HS-5 (cell line): Measurements from ENCODE around the gene CEACAM1.
"Not testable (repeated sequence)": the region's sequence is repeated elsewhere in the genome, so short reads cannot be mapped to it uniquely, and the experiment has no call there.

Source experiments
- DNase-seq: peaks from one replicate; pipeline ENCODE4 v3.0.0-alpha.2; 2012; ENCODE audit warnings: low read depth

Gene CEACAM1

DNA sequence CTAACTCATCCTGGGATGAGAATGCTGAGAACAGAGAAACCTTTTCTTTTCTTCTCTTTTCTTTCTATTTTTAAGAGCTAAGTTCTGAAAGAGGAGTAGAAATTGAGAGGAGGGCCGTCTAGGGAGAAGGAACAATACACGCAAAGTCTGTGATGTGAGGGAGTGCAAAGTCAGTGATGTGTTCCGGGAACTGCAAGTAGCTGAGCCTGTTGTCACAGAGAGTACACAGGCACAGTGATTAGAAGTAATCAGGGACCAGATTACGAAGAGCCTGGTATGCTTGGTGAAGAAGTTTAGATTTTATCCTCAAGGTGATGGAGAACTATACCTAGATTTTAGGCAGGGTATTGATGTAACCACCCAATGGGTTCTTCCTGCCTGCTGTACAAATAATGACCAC is 53.5 kb downstream of the CEACAM1 start:
- DNase-seq: no peak

DNA sequence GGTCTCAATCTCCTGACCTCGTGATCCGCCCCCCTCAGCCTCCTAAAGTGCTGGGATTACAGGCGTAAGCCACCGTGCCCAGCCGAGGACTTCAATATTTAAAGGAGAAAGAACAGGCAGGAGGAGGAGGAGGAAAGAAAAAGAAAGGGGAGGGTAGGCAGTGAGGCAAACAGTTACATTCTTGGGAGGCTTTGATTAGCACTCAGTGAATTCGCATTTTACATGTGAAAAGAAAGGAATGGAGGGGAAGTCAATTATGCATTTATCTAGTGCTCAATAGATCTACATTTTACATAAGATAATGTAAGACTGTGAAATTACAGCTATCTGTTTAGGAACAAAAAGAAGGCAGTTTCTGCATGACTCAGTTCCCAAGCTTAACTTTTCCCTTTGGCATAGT is 54.6 kb downstream of the CEACAM1 start:
- DNase-seq: no peak

DNA sequence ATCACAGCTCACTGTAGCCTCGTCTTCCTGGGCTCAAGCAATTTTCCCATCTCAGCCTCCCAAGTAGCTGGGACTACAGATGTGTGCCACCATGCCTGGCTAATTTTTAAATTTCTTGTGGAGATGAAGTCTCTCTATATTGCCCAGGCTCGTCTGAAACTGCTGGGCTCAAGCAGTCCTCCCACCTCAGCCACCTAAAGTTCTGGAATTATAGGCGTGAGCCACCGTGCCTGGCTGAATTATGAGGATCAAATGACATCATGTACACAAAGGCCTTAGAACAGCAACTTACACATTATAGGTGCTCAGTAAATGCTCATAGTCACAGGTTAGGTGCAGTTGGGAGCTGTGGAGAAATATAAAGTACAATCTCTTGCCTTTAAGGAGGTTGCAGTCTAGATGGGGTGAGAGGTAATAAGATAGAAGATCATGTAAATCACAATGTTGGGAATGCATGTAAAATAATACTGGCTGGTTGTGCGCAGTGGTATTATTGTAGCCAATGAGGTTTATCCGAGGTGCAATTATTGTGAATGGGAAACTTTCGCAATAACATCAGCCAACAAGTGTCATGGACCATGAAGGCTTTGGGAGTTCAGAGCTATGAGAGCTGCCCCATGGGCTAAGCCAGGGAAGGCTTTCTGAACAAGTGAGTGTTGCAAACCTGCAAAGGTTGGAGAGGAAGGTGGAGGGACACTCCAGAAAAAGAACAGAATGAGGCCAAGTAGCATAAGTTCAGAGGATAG is 55.7 kb downstream of the CEACAM1 start:
- no peak for DNase-seq

DNA sequence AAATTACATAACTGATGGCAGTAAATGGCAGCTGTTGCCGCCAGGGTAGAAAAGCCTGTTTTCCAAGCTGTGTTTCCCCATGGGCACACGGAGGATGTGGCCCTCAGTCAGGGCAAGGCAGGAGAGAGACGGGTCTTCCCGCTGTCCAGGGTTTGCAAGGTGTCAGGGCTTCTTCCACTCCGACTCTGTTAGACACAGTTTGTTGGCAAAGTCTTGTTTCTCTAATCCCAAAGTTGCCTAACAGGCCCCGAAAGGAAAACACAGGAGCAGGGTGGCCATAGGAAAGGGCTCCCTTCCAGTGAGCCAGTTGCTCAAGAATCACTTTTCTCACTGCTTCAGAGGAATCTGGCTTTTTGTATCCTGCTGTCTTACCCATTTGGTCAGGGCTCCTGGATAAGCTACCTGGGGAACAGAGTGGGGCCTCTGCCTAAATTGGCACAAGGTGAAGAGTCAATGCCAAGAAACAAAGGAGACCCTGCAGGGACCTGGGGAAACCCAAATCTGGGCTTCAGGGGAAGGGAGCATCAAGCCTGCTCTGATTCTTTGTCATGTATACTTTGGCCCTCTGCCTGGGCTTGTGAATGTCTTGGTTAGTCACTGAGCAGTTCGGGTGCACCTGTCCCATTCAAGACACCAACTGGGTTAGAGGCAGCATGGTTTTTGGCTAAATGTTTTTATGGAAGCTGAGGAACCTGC is 56.6 kb downstream of the CEACAM1 start:
- no peak for DNase-seq

DNA sequence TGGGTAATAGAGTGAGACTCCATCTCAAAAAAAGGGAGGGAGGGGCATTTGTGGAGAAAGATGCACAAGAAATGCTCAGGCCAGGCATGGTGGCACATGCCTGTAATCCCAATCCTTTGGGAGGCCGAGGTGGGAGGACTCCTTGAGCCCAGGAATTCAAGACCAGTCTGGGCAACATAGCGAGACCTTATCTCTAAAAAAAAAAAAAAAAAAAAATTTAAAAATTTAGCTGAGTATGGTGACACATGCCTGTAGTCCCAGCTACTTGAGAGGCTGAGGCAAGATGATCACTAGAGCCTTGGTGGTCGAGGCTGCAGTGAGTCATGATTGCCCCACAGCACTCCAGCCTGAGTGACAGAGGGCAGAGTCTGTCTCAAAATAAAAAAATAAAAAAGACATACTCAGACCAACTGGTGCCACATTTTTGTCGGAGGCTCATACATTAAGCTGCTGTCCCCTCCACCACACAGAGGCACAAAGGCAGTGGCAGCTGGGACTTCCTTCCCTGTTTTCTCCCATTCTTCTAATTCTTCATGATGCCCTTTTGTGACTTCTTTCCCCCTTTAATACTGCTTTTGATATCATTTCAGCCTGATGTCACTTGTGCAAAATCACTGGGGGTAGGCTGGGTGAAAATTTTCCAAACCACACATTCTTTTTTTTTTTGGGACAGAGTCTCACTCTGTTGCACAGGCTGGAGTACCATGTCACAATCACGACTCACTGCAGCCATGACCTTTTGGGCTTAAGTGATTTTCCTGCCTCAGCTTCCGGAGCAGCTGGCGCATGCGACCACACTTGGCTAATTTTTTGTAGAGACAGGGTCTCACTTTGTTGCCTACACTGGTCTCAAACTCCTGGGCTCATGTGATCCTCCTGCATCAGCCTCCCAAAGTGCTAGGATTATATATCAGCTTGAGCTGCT is 58.7 kb downstream of the CEACAM1 start:
- DNase-seq: no peak

DNA sequence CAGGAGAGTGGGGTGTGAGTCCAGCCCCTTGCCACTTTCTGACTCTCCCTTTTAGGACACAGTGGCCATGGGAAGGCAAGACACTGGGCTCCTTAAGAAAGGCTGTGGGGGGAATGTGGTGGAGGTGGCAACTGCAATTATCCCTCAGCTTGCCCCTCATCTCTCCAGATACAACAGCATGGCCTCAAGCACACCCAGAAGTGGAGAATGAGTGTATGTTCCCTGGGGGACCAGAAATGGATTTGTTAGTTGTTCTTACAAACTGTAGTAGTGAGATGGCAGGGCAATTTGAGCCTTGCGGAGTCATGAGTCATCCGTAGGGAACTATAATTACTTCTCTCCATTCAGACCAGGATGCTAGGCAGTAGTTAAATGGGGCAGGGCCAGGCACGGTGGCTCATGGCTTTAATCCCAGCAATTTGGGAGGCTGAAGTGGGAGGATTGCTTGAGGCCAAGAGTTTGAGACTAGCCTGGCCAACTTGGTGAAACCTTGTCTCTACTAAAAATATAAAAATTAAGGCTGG is 59.9 kb downstream of the CEACAM1 start:
- peak; percentile 78 for DNase-seq

DNA sequence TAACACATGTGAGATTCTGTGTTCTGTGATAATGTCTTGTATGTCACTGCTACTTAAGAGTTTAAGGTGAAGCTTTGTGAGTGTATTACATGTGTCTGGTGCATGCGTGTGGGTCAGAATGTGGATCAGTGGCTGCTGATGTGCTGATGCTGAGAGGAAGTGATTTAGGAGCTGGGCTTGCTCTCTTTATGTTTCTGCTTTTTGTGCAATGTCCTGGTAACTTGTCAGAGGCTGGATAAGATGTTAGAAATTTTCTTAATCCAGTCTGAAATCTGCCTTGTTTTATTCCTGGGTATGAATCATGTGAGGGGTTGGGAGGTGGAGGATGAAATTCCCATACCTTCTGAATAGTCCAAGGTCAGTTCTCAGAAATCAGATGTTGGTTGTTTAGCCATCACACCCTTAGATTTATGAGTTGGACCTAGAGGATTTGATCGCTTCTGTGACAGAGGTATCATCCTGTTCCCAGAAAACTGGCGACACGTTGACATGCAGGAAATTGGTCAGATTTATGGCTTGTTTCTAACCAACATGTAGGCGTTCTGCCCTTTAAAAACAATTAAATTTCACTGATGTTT is 61.0 kb downstream of the CEACAM1 start:
- no peak for DNase-seq

DNA sequence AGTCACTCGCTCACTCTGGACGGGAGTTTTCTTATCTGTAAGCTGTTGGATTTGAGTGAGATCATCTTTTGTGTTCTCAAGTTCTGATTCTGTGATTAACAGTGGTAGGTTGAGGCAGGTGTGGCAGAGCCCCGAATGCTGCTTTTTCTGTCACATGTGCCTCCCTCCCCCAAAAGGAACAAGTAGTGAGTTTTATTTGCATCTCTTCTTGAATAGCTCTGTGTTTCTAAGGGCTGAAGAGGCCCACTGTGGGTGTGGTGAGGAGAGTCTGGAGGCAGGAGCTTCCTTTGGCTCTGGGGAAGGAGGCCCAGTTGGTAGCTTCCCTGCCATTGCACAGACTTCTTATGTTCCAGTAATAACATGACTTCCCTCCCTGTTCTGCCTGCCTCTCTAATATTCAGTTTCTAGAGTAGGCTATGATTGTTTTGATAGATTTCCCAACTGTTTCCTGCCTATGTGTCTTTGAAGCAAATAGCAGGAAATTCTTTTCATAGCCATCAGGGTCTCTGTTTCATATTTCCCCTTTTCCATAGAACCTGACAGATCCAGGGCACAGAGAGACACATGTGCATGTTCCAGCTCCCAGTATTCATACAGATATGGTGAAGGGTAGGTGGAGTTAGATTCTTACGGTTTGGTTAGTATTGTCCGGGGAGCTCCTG is 61.6 kb downstream of the CEACAM1 start:
- DNase-seq: no peak

DNA sequence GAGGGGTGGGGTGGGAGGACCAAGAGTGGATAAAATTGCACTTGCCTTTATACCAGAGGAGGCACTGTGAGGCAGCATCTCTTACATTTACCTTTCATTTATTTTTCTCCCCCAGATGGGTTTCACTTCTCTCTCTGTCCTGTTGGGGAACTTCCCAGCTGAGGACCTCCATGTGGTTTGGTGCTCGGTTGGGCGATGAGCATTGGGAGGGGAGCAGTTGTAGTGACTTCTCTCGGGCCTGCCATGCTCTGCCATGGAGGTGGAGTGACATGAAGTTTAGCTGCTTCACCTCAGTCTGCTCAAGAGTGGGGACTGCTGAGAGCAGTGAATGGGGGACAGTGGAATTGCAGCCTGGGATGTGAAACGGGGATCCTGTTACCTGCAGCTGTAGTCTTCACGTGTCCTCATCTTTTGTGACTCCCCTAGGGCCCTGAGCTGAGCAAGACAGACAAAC is 62.4 kb downstream of the CEACAM1 start:
- no peak for DNase-seq

DNA sequence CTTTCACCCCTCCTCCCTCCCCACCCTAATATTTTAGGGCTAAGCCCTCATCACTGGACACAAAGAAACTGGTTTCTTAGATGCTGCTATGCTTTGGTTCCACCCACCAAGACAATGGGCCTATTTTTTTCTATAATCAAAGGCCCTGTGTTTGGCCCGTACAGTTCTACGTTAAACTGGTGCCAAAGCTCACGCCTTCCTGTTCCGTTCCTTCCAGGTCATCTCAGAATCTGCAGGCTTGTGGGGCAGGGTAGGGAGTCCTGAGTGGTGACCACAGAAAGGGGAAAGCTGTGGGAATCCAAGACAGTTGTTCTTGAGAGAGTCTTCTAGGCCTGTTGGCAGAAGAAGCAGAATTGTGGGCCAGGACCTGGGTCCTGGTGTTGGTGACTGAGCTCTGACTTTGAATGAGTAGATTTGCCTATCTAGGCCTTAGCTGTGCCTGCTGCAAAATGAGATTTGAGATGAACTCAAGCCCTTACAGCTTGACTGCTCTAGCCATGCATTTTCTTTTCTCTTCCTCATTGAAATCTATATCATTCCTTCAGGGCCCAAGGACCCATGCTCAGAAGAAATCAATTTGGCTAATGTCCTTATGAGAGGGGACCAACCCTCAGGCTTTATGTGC is 66.5 kb downstream of the CEACAM1 start:
- DNase-seq: no peak

DNA sequence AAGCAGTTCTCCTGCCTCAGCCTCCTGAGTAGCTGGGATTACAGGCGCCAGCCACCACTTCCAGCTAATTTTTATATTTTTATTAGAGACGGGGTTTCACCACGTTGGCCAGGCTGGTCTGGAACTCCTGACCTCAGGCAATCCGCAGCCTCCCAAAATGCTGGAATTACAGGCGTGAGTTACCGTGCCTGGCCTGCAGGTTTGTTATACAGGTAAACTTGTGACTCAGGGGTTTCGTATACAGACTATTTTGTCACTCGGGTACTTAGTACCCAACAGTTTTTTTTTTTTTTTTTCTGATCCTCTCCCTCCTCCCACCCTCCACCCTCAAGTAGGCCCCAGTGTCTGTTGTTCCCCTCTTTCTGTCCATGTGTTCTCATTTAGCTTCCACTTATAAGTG is 67.0 kb downstream of the CEACAM1 start:
- not testable (repeated sequence) for DNase-seq

DNA sequence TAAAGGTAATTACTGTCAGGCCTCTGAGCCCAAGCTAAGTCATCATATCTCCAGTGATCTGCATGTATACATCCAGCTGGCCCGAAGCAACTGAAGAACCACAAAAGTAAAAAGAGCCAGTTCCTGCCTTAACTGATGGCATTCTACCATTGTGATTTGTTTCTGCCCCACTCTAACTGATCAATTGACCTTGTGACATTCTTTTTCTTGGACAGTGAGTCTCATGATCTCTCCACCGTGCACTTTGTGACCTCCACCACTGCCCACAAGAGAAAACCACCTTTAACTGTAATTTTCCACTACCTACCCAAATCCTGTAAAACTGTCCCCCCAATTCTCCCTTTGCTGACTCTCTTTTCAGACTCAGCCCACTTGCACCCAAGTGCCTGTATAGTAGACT is 68.4 kb downstream of the CEACAM1 start:
- no peak for DNase-seq
